ENCODE data around the gene RHOD.

The RHOD gene, protein sequence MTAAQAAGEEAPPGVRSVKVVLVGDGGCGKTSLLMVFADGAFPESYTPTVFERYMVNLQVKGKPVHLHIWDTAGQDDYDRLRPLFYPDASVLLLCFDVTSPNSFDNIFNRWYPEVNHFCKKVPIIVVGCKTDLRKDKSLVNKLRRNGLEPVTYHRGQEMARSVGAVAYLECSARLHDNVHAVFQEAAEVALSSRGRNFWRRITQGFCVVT

DNA sequence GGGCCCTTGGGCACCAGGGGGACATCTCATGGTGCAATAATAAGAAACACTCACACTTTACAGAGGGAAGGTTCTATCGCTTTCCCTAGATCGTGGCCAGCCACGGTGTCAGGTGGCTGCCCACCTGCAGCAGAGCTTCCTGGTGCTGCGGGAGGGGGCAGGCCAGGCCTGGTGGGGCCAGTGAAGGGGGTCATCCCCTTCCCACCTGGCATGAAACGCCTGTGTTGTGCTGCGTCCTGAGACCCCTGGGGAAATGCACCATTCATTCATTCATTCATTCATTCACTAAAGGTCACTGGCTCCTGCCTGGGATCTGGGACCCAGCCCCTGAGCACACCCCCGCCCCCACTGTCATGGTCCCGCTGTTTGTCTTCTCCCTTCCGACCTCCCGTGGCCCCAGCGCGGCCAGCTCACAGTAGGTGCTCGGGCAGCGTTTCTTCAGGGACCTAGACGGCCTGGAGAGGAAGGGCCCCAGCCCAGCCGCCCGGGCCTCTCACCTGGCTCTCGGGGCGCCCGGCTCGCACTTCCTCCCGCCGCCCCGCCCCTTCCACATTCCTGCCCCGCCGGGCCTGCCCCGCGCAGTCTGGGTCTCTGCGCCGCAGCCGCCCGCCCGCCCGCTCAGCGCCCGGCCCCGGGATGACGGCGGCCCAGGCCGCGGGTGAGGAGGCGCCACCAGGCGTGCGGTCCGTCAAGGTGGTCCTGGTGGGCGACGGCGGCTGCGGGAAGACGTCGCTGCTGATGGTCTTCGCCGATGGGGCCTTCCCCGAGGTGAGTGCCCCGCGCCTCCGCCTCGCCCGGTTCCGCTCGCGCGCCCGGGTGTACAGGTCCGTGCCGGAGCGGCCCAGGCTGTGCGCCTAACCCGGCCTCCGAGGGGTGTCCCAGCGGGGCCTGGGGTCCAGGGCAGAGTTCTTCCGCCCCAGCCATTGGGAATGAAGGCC is at the start of gene RHOD:
TSS of gene RHOD (plus strand) at position 581 of the 938 bp plus-strand sequence. CDS start at position 637, 56 bp downstream.
- DNase-seq, result peak; percentile 8 to 22

DNA sequence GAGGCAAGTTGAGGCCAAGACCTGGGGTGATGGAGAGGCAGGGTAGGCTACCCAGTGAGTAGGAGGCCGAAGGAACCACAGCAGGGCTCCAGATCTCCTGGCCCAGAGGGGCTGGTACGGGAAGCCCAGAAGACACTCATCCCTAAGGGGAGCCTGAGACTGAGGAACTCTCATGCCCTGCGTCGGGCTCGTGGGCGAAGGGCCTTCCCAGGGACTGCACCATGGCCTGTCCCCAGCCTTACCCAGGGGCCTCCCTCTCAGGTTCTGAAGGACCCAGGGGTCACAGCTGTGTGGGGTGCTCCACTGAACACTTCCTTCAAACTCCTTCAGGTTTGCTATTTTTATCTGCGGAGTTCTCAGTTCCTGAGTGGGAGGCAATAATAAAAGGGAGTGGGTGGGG is 49.5 kb upstream of the RHOD start:
- no peak for DNase-seq

DNA sequence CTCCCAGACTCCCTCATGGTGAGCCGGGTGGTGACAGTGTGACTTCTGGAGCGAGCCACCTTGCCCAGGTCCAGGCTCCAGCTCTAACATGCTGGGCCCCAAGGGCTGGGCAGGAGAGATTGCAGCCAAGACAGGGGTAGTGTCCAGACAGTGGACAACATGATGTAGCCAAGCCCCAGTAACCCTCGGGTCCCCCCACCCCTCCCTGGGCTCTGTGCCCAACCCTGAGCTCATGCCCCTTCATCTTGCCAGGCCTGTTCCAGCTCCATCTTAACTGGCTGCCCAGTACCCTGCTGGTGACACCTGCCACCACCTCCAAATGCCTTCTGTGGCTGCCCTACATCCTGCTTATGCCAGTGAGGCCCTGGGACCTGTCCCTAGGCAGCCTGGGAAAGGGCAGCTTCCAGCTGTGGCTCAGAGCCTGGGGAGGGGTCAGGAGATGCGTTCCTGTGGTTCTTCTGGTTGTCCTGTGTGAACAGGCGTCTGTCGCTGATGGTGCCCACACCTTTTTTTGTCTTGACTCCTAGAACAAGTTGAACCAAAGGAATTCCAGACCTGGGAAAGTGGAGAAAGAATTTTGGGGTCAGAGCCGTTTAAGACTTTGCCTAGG is 46.2 kb upstream of the RHOD start:
- no peak for DNase-seq

DNA sequence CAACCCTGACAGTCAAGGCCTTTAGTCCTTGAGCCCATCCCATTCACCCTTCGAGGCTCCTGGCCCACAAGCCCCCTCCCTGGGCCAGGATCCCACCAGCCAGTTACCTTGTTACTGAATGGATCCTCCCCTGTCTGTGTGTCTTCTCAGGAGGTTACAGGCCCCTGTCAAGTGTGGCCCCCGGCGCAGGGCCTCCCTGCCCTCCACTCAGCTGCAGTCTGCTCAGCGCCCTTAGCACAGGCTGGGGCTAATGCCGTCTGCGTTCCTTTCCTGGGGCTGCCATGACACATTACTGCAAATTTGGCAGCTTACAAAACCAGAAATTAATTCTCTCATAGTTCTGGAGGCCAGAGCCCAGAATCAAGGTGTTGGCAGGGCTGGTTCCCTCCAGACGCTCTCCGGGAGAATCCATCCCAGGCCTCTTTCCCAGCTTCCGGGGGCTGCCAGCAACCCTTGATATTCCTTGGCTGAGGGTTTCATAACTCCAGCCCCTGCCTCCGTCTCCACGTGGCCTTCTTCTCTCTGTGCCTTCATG is 43.1 kb upstream of the RHOD start:
- no peak for DNase-seq

DNA sequence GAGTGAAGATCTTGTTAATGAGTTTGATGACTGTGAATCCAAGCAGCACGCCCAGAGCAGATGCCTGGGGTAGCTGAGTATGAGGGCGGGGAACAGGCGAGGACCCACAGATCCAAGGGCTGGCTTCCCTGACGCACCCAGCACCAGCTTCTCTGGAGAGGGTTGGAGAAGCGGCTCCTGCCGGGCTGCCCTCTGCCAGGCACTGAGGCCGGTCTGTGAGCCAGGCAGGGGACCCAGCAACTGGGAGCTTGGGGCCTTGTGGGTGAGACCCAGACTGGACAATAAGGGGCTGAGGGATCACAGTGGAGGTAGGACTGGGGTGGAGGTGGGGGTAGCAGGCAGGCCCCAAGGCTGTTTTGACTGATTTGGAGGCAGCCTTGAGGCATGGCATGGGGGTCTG is 42.3 kb upstream of the RHOD start:
- DNase-seq, result no peak

DNA sequence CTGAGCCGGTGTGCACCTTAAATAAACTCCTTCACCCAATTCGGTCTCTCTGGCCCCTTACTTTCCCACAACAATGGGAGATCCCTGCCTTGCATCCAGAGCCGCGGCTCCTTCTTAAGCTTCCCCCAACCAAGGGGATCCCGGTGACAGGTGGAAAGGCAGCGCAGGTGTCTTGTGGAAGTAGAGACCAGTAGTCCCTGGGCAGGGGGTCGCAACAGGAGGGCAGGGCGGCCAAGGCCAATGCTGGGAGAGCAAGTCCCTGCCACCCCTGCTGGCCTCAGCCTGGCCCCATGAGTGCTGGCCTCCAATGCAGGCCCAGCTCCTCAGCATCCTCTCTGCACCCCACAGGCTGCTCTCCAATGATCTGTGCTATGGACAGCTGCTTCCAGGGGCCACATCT is 41.6 kb upstream of the RHOD start:
- no peak for DNase-seq

DNA sequence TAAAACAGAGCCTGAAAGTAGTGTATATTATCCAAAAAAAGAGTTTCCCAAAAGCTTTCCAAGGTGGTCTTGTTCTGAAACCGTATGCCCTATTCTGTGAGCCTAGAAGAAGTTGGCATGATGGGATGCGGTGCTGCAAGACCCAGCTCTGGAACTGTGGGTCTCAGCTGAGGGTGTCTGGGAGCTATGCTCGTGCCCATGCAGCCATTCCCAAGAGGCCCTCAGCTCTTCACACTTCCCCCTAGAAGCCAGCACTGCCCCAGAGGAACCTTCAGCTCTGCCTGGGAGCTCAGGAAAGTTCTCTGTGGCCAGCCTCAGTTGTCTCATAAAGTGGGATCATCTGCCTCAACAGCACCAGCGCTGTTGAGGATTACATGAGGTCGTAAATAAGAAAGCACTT is 40.1 kb upstream of the RHOD start:
- no peak for DNase-seq

DNA sequence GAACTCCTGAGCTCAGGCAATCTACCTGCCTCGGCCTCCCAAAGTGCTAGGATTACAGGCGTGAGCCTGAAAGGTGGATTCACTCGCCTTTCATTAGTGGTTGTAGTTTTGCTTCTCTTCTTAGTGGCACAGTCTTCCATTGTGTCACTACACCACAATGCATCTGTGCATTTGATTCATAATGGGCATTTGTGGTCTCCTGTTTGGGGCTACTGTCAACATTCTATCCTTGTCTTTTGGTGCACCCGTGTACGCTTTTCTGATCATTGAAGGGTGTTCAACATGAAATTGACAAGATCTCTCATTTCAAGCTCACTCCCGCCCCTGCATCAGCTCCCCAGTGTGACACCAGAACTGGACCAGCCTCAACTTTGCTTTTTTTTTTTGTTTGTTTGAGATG is 35.7 kb upstream of the RHOD start:
- no peak for DNase-seq

DNA sequence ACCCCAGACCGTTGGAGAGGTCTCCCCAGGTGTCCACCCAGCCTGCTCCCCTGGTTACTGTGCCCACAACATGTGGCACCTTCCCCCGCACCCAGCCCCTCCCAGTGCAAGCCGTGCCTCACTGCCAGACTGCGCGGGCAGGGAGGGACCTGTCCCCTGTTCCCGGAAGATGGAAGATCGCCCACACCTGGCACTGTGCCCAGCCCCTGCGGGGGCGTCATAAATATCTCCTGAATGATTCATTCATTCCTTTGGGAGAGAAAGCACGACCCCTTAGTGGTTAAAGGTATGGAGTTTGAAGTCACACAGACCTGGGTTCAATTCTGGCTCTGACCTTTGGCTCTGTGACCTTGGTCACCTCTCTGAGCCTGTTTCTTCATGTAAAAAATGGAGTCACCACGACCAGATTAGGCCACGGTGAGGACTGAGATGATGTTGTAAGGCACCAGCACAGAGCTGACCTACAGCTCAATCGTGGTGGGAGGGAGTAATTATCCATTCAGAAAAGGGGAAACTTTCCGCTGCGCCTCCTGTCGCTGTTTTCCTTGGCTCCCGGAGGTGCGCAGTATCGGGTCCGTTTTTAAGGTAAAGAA is 34.2 kb upstream of the RHOD start:
- DNase-seq, result no peak

DNA sequence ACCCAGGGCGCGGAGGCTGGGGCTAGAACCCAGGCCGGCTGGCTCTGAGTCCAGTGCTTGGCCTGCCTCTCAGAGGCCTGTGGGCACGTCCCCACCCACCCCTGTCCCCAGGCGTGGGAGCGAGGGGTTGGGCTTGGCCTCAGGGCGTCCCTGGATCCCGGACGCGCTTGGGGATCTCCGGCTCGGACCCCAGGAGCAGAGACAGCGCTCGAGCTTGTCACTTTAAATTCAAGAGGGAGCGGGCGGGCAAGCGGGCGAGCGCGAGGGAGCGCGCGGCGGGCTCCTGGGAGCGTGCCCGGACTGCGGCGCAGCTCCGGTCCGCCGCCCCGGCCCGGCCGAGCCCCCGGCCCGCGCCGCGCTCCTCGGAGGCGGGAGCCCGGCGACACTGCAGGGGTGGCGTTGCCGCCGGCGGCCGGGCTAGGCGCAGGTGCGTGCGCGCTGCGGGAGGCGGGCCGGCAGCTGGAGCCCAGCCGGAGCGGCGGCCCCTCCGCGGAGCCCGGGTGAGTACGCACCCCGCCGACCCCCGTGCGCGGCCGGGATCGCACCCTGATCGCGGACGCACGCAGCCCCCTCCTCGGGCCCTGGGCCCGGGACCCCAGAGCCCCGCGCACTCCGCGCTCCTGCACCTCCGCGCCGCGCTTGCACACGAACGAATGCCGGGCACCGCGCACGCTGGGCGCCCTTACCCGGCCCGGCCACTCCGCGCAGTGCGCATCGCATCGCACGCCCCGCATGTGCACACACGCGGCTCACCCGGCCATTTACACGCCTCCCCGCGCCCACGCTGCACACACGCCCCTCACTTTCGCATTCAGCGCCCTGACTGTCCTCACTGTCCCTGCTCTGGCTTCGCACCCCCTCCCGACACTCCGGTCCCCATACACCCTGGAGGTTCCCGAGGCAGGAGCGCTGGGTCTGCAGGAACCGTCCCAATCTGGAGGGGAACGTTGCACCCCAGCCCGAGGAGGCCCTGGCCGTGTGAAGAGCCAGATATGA is 33.4 kb upstream of the RHOD start, which contains the start of gene SYT12:
TSS of gene SYT12 (plus strand) at position 174 of the 996 bp plus-strand sequence. CDS start 7,011 bp downstream, outside the sequence.
- no peak for DNase-seq

DNA sequence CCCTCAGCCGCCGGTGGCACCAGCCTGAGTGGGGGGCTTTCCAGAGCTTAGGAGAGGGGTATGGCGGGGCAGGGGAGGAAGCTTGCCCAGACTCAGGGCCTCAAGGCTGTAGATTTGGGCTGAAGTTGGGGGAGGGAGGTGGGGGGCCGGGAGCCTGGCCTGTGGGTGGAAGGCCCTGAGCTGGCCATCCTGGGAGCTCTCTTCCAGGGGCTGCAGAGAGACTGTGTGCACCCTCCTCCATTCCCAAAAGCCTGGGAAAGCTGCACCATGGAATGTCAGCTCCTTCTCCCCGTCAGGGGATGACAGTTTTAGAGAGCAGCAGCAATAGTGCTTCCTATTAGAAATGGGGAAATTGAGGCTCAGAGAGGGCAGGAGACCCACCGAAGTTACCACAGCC is 32.7 kb upstream of the RHOD start:
- no peak for DNase-seq

DNA sequence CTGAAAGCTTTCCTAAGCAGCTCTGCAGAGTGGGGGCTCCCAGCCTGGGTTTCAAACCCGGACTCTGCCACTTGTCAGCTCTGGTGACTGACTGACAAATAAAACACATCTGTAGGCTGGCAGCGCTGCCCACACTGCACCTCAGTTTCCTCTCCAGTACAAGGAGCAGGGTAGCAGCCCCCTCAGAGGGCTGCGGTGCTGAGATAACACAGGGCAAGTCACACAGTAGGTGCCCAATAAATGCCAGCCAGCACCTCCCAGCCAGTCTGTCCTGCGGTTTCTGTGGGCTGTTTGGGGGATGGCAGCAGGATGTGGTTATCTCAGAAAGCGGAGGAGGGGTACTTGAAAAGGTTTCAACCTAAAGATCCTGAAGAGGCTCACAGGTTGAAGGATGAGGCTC is 32.2 kb upstream of the RHOD start:
- peak; percentile 47 to 67 for DNase-seq

DNA sequence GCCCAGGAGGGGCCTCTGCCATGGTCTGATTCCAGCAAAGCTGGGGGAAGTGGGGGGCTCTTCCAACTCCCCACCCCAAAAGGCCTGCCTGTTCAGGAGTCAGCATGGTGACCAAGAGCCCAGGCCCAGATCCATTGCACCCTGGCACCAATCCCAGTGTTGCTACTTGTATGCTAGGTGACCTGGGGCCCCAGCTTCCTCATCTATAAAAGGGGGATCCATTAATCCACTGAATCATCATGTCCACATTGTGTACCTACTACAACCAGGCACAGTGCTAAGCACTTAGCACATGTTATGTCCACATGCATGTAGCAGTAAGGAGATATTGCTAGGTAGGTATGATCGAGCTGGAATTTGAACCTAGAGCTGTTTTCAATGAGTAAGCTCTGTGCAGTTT is 31.7 kb upstream of the RHOD start:
- no peak for DNase-seq

DNA sequence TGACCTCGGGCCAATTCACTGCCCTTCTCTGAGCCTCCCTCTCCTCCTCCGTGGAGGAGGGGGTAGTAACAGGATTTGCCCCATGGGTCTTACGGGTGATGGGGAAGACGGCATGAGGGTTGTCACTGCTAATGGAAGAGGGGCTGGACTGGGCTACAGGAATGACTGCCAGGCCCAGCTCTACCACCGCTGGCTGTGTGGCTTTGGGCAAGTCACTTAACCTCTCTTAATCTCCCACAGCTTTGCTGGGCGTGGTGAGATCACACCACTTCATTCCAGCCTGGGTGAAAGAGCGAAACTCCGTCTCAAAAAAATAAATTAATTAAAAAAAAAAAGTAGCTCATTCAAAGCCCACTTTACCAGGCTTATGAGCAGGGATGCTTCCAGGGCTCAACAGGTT is 30.9 kb upstream of the RHOD start:
- no peak for DNase-seq

DNA sequence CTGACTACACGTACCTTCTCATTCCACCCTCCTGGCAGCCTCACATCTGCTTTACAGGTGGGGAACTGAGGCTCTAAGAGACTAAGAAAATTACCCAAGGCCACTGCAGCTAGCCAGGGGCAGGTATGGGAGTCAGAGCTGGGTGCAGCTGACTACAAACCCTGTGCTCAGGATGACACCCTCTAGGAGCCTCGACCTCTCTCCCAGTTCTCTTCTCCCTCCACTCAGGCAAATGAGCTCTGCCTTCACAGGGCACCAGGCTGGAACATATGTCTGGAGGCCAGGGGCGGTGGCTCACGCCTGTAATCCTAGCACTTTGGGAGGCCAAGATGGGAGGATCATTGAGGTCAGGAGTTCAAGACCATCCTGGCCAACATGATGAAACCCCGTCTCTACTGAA is 29.7 kb upstream of the RHOD start:
- DNase-seq, result no peak

DNA sequence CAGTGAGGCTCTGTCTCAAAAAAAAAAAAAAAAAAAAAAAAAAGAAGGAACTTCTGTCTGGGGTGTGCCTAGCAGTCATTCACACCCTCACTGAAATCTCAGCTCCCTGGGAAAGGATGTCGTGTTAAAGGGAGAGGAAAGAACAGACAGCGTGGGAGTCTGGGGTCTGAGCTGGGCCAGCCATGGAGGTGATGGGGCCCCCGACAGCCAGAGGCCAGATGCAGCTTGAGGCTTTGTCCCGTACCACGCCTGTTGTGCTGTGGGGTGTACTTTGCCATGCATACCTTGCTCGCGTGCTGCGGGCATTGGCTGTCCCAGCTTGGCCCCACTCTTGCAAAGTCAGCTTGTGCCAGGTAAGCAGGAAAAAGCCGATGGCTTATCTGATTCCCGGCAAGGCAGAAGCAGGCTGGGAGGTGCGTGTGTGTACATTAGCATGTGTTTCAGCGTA is 29.1 kb upstream of the RHOD start:
- DNase-seq, result no peak

DNA sequence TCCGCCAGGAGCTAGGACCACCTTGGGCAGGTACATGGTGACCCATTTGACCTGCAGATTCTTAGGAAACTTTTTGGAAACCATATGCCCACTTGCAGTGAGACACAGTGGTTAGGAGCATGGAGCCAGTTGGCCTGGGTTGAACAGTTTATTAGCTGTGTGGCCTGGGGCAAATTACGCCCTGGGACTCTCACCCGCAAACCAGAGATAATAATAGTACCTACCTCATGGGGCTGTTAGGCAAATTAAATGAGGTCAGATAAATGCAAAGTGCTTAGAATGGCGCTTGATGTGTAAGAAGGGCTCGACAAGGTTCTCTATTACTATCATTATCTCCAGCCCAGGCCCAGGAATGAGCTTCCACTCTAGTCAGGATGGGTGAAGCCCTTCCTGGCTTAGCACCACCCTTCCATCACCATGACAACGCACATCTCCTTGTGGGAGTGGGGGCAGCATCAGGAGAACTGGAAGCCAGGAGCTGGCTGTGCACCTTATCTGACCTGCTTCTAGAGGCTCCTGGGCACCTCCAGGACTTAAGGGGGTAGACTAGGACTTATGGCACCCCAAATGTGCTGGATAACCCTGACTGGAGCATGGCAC is 28.6 kb upstream of the RHOD start:
- DNase-seq, result no peak

DNA sequence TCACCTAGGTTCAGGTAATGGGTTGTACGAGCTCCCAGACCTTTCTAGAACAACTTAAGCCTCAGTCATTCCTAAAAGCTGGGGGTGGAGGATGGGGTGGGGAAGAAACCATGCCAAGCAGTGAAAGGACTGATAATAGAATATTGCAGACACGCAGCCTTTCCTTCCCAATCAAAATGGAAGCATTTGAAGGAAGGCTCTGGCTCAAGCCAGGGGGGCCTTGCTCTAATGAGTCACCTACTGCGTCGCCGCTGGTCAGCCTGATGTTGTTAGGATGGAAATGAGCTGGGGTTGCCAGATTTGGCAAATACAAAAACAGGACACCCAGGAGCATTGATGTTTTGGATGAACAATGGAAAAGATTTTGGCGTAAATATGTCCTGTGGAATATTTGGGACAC is 27.5 kb upstream of the RHOD start:
- no peak for DNase-seq

DNA sequence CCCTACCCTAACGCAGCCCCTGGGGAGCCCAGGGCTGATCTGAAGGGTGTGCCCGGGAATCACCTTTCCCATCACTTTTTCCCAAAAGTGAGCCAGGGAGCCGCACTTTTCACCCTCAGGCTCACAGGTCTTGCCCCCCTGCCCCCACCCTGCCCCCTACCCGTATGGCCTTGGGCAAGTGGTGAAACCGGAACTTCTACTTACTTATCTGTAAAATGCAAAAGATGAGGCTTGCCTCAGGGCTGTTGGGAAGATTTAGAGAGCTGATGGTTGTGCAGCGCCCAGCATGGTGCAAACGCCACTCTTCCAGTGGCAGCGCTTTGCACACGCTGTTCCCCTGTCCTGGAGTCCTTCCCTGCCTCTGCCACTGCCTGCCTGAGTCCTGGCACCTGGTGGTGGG is 25.7 kb upstream of the RHOD start:
- no peak for DNase-seq

DNA sequence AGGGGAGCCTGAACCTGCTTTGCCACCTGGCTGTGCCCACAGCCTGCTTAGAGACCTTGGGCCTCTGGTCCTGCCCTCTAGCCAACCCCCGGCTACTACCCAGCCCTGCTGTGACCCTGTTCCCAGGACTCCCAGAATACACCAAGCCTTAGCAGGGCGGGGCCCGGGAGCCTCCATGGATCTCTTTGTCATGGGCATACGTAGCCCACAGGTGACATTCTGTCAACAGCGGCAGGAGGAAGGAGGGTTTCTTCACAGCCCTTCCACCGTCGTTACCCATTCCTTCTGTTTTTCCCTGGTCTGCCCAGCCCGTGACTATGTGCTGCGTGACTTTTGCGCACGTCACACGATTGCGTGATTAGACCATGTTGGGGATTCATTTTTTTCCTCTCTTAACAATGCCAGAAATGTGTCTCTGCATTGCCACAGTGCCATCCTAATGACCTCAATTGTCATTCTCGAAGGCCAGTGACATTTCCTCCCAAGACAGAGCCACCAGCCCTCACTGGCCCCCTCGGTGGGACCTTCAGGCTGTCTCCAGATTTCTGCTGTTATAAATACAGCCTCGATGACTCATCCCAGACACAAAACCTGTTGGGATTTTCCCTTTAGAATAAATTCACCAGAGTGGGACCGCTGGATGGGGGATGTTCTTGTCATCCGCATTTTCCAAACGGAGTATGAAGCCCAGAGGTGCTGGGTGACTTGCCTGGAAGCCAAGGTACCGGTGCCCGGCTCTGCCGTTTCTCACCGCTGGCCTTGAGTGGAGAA is 24.7 kb upstream of the RHOD start:
- no peak for DNase-seq

Measured in CD4-positive, alpha-beta T cell treated with Interferon alpha-2 for 1 hour (primary cell).